ENCODE data around the gene PEX7. TPM values are rescaled to one million over a fixed set of nuclear protein-coding genes. Genes with fewer than 3 reads are reported as not detected.
"Not testable (repeated sequence)": the region's sequence is repeated elsewhere in the genome, so short reads cannot be mapped to it uniquely, and the experiment has no call there.

Gene PEX7
- total RNA-seq, 1 donor from 2014 or later = 20.0 TPM

GRCh38 chr6:136801581-136801980 lies 20.8 kb upstream of the PEX7 start:
- FAIRE-seq (no peak), DNase-seq (ENCODE audit: low read depth) (no peak)
- TF ChIP-seq CTCF (IDR thresholded peaks at IDR 0.05; ENCODE audit: insufficient read depth, low read length, severe bottlenecking) = no peak
- Histone ChIP-seq H3K4me3 (ENCODE audit: low read depth, low read length) (no peak overlapping the region), H3K36me3 (ENCODE audit: control insufficient read depth, insufficient read depth, low read length) (no peaks in the 10 kb centered on the region), H3K27me3 (ENCODE audit: control insufficient read depth, insufficient read depth, low read length) (no peaks in the 10 kb centered on the region)

GRCh38 chr6:136803608-136804007 lies 18.8 kb upstream of the PEX7 start:
- H3K36me3 ChIP-seq (ENCODE audit: control insufficient read depth, insufficient read depth, low read length) = no peaks in the 10 kb centered on the region
- no peak for FAIRE-seq
- H3K4me3 ChIP-seq (ENCODE audit: low read depth, low read length) = no peak overlapping the region
- no peak for DNase-seq (ENCODE audit: low read depth)
- no peak for TF ChIP-seq CTCF (IDR thresholded peaks at IDR 0.05; ENCODE audit: insufficient read depth, low read length, severe bottlenecking)
- H3K27me3 ChIP-seq (ENCODE audit: control insufficient read depth, insufficient read depth, low read length) = no peaks in the 10 kb centered on the region

- FAIRE-seq (no peak), DNase-seq (ENCODE audit: low read depth) (no peak)
- TF ChIP-seq CTCF (IDR thresholded peaks at IDR 0.05; ENCODE audit: insufficient read depth, low read length, severe bottlenecking) = no peak
- Histone ChIP-seq H3K27me3 (ENCODE audit: control insufficient read depth, insufficient read depth, low read length) (no peaks in the 10 kb centered on the region), H3K4me3 (ENCODE audit: low read depth, low read length) (no peak overlapping the region), H3K36me3 (ENCODE audit: control insufficient read depth, insufficient read depth, low read length) (no peaks in the 10 kb centered on the region)
Observed at GRCh38 chr6:136809091-136809860, 13.1 kb upstream of the PEX7 start.

- FAIRE-seq = no peak
Observed at GRCh38 chr6:136811272-136811671, 11.1 kb upstream of the PEX7 start.

GRCh38 chr6:136812174-136812573 lies 10.2 kb upstream of the PEX7 start:
- TF ChIP-seq CTCF (IDR thresholded peaks at IDR 0.05; ENCODE audit: insufficient read depth, low read length, severe bottlenecking) = no peak
- DNase-seq (ENCODE audit: low read depth) (no peak), FAIRE-seq (peak; percentile 55)
- Histone ChIP-seq H3K4me3 (ENCODE audit: low read depth, low read length) (no peak overlapping the region), H3K36me3 (ENCODE audit: control insufficient read depth, insufficient read depth, low read length) (no peaks in the 10 kb centered on the region), H3K27me3 (ENCODE audit: control insufficient read depth, insufficient read depth, low read length) (no peaks in the 10 kb centered on the region)

More at GRCh38 chr6:136811272-136811671, 11.1 kb upstream of the PEX7 start:
- H3K4me3 ChIP-seq (ENCODE audit: low read depth, low read length) = no peak overlapping the region
- TF ChIP-seq CTCF (IDR thresholded peaks at IDR 0.05; ENCODE audit: insufficient read depth, low read length, severe bottlenecking) = no peak
- no peak for DNase-seq (ENCODE audit: low read depth)
- H3K27me3 ChIP-seq (ENCODE audit: control insufficient read depth, insufficient read depth, low read length) = no peaks in the 10 kb centered on the region
- H3K36me3 ChIP-seq (ENCODE audit: control insufficient read depth, insufficient read depth, low read length) = no peaks in the 10 kb centered on the region

GRCh38 chr6:136815608-136816007 lies 6.8 kb upstream of the PEX7 start:
- not testable (repeated sequence) for H3K4me3 ChIP-seq (ENCODE audit: low read depth, low read length); DNase-seq (ENCODE audit: low read depth); H3K36me3 ChIP-seq (ENCODE audit: control insufficient read depth, insufficient read depth, low read length); FAIRE-seq; H3K27me3 ChIP-seq (ENCODE audit: control insufficient read depth, insufficient read depth, low read length)

Measured in bronchial epithelial cell (primary cell).